ENCODE results near the gene TPPP2. TPM values are rescaled to one million over a fixed set of nuclear protein-coding genes. Genes with fewer than 3 reads are reported as not detected.

The TPPP2 gene
- total RNA-seq, 1 experiment from 2014 or later: 0.35 TPM

DNA sequence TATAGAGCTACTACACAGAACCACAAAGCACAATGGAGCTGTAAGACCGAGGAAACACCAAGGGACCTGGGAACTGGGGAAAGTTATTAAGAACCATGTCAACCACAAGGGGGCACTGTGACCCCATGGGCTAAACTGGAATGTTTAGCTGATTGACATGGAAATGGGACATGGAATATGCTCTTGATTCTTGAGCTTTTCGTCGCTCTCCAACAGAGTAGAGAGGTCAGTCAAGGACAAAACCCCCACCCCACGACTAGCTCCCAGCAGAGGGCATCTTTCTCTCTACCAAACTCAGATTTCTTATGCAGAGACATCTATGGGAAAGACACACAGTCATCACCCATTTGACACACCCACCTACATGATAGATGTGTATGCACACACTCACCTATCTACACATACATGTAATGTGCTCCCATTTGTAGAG lies 15.2 kb upstream of the TPPP2 start:
- ATAC-seq: peak; percentile 91
- CTCF ChIA-PET: interaction anchor here (0.6 to 9.1 kb wide), 49 partner anchors 9 to 709 kb away, joined by 3 to 670 read pairs (median 7); partner anchors contain the start of genes ARHGEF40, NDRG2, RNASE13 and RNASE7
- TF ChIP-seq, protein P1, sequence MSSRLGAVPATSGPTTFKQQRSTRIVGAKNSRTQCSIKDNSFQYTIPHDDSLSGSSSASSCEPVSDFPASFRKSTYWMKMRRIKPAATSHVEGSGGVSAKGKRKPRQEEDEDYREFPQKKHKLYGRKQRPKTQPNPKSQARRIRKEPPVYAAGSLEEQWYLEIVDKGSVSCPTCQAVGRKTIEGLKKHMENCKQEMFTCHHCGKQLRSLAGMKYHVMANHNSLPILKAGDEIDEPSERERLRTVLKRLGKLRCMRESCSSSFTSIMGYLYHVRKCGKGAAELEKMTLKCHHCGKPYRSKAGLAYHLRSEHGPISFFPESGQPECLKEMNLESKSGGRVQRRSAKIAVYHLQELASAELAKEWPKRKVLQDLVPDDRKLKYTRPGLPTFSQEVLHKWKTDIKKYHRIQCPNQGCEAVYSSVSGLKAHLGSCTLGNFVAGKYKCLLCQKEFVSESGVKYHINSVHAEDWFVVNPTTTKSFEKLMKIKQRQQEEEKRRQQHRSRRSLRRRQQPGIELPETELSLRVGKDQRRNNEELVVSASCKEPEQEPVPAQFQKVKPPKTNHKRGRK (CRISPR knock-in tag; IDR thresholded peaks at IDR 0.05; ENCODE audit: borderline replicate concordance): no peak
- TF ChIP-seq, protein P2, sequence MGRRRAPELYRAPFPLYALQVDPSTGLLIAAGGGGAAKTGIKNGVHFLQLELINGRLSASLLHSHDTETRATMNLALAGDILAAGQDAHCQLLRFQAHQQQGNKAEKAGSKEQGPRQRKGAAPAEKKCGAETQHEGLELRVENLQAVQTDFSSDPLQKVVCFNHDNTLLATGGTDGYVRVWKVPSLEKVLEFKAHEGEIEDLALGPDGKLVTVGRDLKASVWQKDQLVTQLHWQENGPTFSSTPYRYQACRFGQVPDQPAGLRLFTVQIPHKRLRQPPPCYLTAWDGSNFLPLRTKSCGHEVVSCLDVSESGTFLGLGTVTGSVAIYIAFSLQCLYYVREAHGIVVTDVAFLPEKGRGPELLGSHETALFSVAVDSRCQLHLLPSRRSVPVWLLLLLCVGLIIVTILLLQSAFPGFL (CRISPR knock-in tag; IDR thresholded peaks at IDR 0.05; ENCODE audit: borderline replicate concordance): no peak
- TF ChIP-seq, protein P3, sequence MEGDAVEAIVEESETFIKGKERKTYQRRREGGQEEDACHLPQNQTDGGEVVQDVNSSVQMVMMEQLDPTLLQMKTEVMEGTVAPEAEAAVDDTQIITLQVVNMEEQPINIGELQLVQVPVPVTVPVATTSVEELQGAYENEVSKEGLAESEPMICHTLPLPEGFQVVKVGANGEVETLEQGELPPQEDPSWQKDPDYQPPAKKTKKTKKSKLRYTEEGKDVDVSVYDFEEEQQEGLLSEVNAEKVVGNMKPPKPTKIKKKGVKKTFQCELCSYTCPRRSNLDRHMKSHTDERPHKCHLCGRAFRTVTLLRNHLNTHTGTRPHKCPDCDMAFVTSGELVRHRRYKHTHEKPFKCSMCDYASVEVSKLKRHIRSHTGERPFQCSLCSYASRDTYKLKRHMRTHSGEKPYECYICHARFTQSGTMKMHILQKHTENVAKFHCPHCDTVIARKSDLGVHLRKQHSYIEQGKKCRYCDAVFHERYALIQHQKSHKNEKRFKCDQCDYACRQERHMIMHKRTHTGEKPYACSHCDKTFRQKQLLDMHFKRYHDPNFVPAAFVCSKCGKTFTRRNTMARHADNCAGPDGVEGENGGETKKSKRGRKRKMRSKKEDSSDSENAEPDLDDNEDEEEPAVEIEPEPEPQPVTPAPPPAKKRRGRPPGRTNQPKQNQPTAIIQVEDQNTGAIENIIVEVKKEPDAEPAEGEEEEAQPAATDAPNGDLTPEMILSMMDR (IDR thresholded peaks at IDR 0.05): peak; percentile 84
- TF ChIP-seq, protein P4, sequence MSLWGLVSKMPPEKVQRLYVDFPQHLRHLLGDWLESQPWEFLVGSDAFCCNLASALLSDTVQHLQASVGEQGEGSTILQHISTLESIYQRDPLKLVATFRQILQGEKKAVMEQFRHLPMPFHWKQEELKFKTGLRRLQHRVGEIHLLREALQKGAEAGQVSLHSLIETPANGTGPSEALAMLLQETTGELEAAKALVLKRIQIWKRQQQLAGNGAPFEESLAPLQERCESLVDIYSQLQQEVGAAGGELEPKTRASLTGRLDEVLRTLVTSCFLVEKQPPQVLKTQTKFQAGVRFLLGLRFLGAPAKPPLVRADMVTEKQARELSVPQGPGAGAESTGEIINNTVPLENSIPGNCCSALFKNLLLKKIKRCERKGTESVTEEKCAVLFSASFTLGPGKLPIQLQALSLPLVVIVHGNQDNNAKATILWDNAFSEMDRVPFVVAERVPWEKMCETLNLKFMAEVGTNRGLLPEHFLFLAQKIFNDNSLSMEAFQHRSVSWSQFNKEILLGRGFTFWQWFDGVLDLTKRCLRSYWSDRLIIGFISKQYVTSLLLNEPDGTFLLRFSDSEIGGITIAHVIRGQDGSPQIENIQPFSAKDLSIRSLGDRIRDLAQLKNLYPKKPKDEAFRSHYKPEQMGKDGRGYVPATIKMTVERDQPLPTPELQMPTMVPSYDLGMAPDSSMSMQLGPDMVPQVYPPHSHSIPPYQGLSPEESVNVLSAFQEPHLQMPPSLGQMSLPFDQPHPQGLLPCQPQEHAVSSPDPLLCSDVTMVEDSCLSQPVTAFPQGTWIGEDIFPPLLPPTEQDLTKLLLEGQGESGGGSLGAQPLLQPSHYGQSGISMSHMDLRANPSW (CRISPR knock-in tag; conservative IDR thresholded peaks at IDR 0.05; ENCODE audit: low read depth): no peak
- TF ChIP-seq ESRRA (CRISPR knock-in tag; IDR thresholded peaks at IDR 0.05; ENCODE audit: borderline replicate concordance) (peak; percentile 51; the same call in 1 of the 2 replicates), CREM (CRISPR knock-in tag; IDR thresholded peaks at IDR 0.05) (no peak)
- Mint-ChIP-seq H3K36me3 (peaks cover 2% of the 10 kb centered on the region; the same call in 1 of the 2 replicates), H3K27ac (no peak overlapping the region), H3K4me1 (peaks cover 12% of the 10 kb centered on the region), H3K27me3 (ENCODE audit: low read depth) (peaks cover 3% of the 10 kb centered on the region), H3K4me3 (no peak overlapping the region), H3K9me3 (no peaks in the 10 kb centered on the region)
- POLR2A ChIA-PET: interaction anchor here (0.7 to 2.3 kb wide), 8 partner anchors 9 to 80 kb away, joined by 3 to 26 read pairs (median 8); partner anchors contain the start of genes ARHGEF40 and NDRG2
- DNase-seq (ENCODE audit: low spot score): peak; percentile 92

DNA sequence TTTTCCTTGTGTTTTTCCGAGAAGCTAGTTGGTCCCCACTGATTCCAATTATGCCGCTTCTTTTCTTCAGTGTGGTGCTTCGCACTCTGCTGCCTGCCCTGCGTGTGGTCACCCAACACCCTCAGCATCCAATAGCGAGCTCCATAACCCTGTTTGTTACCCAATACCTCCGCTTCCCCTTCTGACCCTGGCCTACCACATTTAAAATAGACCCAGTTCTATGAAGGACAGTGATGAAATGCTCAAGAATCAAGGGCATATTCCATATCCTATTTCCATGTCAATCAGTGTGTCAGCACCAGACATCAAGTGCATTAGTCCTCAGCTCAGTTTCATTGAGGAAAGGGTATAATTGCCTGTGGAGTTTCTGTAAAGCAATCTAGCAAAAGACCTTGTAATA lies 14.7 kb upstream of the TPPP2 start:
- peaks cover 12% of the 10 kb centered on the region for H3K4me1 Mint-ChIP-seq
- no peak for TF ChIP-seq TP53 (CRISPR knock-in tag; IDR thresholded peaks at IDR 0.05)
- TF ChIP-seq, protein P5, sequence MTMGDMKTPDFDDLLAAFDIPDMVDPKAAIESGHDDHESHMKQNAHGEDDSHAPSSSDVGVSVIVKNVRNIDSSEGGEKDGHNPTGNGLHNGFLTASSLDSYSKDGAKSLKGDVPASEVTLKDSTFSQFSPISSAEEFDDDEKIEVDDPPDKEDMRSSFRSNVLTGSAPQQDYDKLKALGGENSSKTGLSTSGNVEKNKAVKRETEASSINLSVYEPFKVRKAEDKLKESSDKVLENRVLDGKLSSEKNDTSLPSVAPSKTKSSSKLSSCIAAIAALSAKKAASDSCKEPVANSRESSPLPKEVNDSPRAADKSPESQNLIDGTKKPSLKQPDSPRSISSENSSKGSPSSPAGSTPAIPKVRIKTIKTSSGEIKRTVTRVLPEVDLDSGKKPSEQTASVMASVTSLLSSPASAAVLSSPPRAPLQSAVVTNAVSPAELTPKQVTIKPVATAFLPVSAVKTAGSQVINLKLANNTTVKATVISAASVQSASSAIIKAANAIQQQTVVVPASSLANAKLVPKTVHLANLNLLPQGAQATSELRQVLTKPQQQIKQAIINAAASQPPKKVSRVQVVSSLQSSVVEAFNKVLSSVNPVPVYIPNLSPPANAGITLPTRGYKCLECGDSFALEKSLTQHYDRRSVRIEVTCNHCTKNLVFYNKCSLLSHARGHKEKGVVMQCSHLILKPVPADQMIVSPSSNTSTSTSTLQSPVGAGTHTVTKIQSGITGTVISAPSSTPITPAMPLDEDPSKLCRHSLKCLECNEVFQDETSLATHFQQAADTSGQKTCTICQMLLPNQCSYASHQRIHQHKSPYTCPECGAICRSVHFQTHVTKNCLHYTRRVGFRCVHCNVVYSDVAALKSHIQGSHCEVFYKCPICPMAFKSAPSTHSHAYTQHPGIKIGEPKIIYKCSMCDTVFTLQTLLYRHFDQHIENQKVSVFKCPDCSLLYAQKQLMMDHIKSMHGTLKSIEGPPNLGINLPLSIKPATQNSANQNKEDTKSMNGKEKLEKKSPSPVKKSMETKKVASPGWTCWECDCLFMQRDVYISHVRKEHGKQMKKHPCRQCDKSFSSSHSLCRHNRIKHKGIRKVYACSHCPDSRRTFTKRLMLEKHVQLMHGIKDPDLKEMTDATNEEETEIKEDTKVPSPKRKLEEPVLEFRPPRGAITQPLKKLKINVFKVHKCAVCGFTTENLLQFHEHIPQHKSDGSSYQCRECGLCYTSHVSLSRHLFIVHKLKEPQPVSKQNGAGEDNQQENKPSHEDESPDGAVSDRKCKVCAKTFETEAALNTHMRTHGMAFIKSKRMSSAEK (CRISPR knock-in tag; IDR thresholded peaks at IDR 0.05; ENCODE audit: borderline replicate concordance): no peak
- TF ChIP-seq, protein P6, sequence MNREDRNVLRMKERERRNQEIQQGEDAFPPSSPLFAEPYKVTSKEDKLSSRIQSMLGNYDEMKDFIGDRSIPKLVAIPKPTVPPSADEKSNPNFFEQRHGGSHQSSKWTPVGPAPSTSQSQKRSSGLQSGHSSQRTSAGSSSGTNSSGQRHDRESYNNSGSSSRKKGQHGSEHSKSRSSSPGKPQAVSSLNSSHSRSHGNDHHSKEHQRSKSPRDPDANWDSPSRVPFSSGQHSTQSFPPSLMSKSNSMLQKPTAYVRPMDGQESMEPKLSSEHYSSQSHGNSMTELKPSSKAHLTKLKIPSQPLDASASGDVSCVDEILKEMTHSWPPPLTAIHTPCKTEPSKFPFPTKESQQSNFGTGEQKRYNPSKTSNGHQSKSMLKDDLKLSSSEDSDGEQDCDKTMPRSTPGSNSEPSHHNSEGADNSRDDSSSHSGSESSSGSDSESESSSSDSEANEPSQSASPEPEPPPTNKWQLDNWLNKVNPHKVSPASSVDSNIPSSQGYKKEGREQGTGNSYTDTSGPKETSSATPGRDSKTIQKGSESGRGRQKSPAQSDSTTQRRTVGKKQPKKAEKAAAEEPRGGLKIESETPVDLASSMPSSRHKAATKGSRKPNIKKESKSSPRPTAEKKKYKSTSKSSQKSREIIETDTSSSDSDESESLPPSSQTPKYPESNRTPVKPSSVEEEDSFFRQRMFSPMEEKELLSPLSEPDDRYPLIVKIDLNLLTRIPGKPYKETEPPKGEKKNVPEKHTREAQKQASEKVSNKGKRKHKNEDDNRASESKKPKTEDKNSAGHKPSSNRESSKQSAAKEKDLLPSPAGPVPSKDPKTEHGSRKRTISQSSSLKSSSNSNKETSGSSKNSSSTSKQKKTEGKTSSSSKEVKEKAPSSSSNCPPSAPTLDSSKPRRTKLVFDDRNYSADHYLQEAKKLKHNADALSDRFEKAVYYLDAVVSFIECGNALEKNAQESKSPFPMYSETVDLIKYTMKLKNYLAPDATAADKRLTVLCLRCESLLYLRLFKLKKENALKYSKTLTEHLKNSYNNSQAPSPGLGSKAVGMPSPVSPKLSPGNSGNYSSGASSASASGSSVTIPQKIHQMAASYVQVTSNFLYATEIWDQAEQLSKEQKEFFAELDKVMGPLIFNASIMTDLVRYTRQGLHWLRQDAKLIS (CRISPR knock-in tag; IDR thresholded peaks at IDR 0.05; ENCODE audit: borderline replicate concordance): no peak
- TF ChIP-seq, protein P7, sequence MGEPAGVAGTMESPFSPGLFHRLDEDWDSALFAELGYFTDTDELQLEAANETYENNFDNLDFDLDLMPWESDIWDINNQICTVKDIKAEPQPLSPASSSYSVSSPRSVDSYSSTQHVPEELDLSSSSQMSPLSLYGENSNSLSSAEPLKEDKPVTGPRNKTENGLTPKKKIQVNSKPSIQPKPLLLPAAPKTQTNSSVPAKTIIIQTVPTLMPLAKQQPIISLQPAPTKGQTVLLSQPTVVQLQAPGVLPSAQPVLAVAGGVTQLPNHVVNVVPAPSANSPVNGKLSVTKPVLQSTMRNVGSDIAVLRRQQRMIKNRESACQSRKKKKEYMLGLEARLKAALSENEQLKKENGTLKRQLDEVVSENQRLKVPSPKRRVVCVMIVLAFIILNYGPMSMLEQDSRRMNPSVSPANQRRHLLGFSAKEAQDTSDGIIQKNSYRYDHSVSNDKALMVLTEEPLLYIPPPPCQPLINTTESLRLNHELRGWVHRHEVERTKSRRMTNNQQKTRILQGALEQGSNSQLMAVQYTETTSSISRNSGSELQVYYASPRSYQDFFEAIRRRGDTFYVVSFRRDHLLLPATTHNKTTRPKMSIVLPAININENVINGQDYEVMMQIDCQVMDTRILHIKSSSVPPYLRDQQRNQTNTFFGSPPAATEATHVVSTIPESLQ (CRISPR knock-in tag; IDR thresholded peaks at IDR 0.05): no peak
- no peak for TF ChIP-seq KAT7 (CRISPR knock-in tag; IDR thresholded peaks at IDR 0.05; ENCODE audit: borderline replicate concordance)
- no peak for TF ChIP-seq NFE2L1 (CRISPR knock-in tag; IDR thresholded peaks at IDR 0.05)
- no peak for TF ChIP-seq ZNF232 (CRISPR knock-in tag; IDR thresholded peaks at IDR 0.05)
- no peak for TF ChIP-seq MYBL2 (CRISPR knock-in tag; IDR thresholded peaks at IDR 0.05)
- no peak for TF ChIP-seq IRF2 (CRISPR knock-in tag; IDR thresholded peaks at IDR 0.05; ENCODE audit: borderline replicate concordance, low read depth)

More for the DNA sequence above, 14.7 kb upstream of the TPPP2 start:
- CTCF ChIA-PET: interaction anchor here (0.6 to 9.1 kb wide), 47 partner anchors 8 to 708 kb away, joined by 3 to 670 read pairs (median 7); partner anchors contain the start of genes ARHGEF40, NDRG2, RNASE13 and RNASE7
- H3K4me3 Mint-ChIP-seq: no peak overlapping the region
- ATAC-seq (no peak; the same call in 1 of the 2 replicates), DNase-seq (ENCODE audit: low spot score) (no peak)
- POLR2A ChIA-PET: interaction anchor here (1.2 to 2.3 kb wide), 7 partner anchors 9 to 79 kb away, joined by 7 to 26 read pairs (median 10); partner anchors contain the start of genes ARHGEF40 and NDRG2
- peaks cover 2% of the 10 kb centered on the region; the same call in 1 of the 2 replicates for H3K36me3 Mint-ChIP-seq
- peaks cover 3% of the 10 kb centered on the region for H3K27me3 Mint-ChIP-seq (ENCODE audit: low read depth)
- H3K27ac Mint-ChIP-seq: no peak overlapping the region
- H3K9me3 Mint-ChIP-seq: no peaks in the 10 kb centered on the region
